Esophagus muscularis mucosa (tissue), 4 donors: Measurements from ENCODE around the gene PTGES3L. TPM values are rescaled to one million over a fixed set of nuclear protein-coding genes. Genes with fewer than 3 reads are reported as not detected.
A peak's percentile ranks its signal among the peaks of the same experiment; 100 is the strongest.

Experiments
- DNase-seq: peaks from one replicate; pipeline ENCODE4 v3.0.0-alpha.2; 2017; ENCODE audit errors: extremely low spot score
- H3K27ac ChIP-seq, 4 donors: fragments of 200-600 bp; sonication (generic); replicated peaks in 1 of 4; 1 replicate in 3 of 4; 2 replicates in 1 of 4; pipeline ENCODE4 v1.5.1; 2016 to 2019; ENCODE audit warnings: mild to moderate bottlenecking in 1 of 4
- H3K27me3 ChIP-seq, 4 donors: fragments of 200-600 bp; sonication (generic); one replicate each; pipeline versions ENCODE4 v1.5.1 to v1.6.0; 2016 to 2019
- H3K36me3 ChIP-seq, 4 donors: fragments of 200-600 bp; sonication (generic); one replicate each; pipeline ENCODE4 v1.5.1; 2016 to 2019
- H3K4me1 ChIP-seq, 4 donors: fragments of 200-600 bp; sonication (generic); one replicate each; pipeline ENCODE4 v1.5.1; 2016 to 2019
- H3K4me3 ChIP-seq, 4 donors: fragments of 200-600 bp; sonication (generic); 1 replicate in 2 of 4; 2 replicates in 2 of 4; pipeline ENCODE4 v1.5.1; 2016 to 2019; ENCODE audit warnings: mild to moderate bottlenecking in 4 of 4, moderate library complexity in 1 of 4
- H3K9me3 ChIP-seq, 4 donors: fragments of 200-600 bp; sonication (generic); 1 replicate in 3 of 4; 2 replicates in 1 of 4; pipeline ENCODE4 v1.5.1; 2016 to 2019
- CTCF ChIP-seq, 3 experiments: fragments of 200-600 bp in 2 of 3; fragments of 450-650 bp in 1 of 3; sonication (generic) in 2 of 3; IDR thresholded peaks; one replicate each; pipeline ENCODE4 v1.5.1; 2017 to 2019; ENCODE audit warnings: antibody characterized with exemption in 3 of 3, mild to moderate bottlenecking in 2 of 3, moderate library complexity in 1 of 3
- EP300 ChIP-seq: sonication (generic); formaldehyde crosslinking; IDR thresholded peaks from one replicate; pipeline ENCODE4 v1.6.1; 2017; ENCODE audit warnings: antibody characterized with exemption
- POLR2A ChIP-seq: fragments of 450-650 bp; IDR thresholded peaks from one replicate; pipeline ENCODE4 v1.6.1; 2017; ENCODE audit warnings: antibody characterized with exemption, moderate library complexity, mild to moderate bottlenecking, low read depth
- POLR2AphosphoS5 ChIP-seq, 2 donors: sonication (generic); formaldehyde crosslinking; IDR thresholded peaks; one replicate each; pipeline ENCODE4 v1.6.1; 2017; ENCODE audit warnings: antibody characterized with exemption in 2 of 2
- WGBS: methylation state at CpG from one replicate; pipeline ENCODE4 v1.1.5; 2018; 5-methylcytosine and 5-hydroxymethylcytosine counted together
- intact Hi-C: fragments of 100-400 bp; cut with DNase I; formaldehyde crosslinking; loops from one replicate; pipeline ENCODE4 v1.15.1; 2023
- total RNA-seq, 4 donors: library from RNA; depleted of rRNA; stranded (reverse); fragments of >200 nt; gene quantifications; one replicate each; pipeline versions ENCODE4 v1.1.0 to v1.2.1, GENCODE V29; 2016

Gene PTGES3L
- total RNA-seq, 4 donors from 2014 or later, result 7.8 to 18.3 (median 13.1) TPM

DNA sequence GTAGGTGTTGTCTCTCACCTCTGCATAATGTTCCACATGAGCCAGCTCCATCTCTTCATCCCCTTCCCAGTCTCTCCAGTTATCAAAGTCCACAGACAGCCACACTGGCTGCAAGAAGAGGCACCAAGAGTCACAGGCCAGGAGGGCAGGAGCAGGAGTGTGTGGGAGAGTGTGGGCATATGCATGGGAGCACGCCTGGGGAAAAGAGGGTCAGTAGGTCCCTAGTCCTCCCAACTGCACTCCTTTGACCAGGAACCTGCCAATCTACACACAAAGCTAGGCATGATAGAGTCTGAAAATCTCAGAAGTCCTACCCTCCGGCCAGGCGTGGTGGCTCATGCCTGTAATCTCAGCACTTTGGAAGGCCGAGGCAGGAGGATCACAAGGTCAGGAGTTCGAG lies 8.3 kb downstream of the PTGES3L start:
- 94% methylated on average over 4 of the region's 5 CpGs for WGBS
- intact Hi-C loops, result no loop called here
- peaks cover 0 to 7% (median 0%) of the 10 kb centered on the region in 4 donors for H3K36me3 ChIP-seq
- H3K4me1 ChIP-seq, result no peaks in the 10 kb centered on the region
- DNase-seq, result no peak
- H3K4me3 ChIP-seq, result no peak overlapping the region
- no peaks in the 10 kb centered on the region for H3K9me3 ChIP-seq
- no peaks in the 10 kb centered on the region for H3K27me3 ChIP-seq
- no peak overlapping the region for H3K27ac ChIP-seq
- TF ChIP-seq POLR2AphosphoS5 (IDR thresholded peaks at IDR 0.05) (no peak), CTCF (IDR thresholded peaks at IDR 0.05) (no peak), EP300 (no peak), POLR2A (no peak)

- Histone ChIP-seq H3K27me3 (no peaks in the 10 kb centered on the region), H3K4me3 (no peak overlapping the region), H3K27ac (no peak overlapping the region), H3K9me3 (no peaks in the 10 kb centered on the region), H3K36me3 (peaks cover 0 to 7% (median 0%) of the 10 kb centered on the region in 4 donors), H3K4me1 (peaks cover 0 to 5% (median 4%) of the 10 kb centered on the region in 4 donors)
- TF ChIP-seq EP300 (no peak), CTCF (IDR thresholded peaks at IDR 0.05) (no peak), POLR2AphosphoS5 (IDR thresholded peaks at IDR 0.05) (no peak), POLR2A (no peak)
- intact Hi-C loops, result no loop called here
- no peak for DNase-seq
- 54% methylated on average over 5 of the region's 5 CpGs for WGBS
Measured at GRCh38 chr17:42969001-42969581, 10.8 kb downstream of the PTGES3L start.

DNA sequence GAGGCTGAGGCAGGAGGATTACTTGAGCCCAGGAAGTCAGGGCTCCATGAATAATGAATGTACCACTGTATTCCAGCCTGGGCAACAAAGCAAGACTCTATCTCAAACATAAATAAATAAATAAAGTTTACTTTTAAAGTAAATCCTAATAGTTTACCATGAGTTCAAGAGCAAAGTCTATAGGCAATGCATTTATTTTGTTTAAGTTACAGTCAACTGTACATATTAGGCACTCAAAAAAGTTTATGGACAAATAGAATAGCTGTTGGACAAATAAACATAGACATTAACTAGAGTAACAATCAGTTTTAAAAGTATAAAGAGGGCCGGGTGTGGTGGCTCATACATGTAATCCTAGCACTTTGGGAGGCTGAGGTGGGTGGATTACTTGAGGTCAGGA lies 12.0 kb downstream of the PTGES3L start:
- H3K4me3 ChIP-seq, result no peak overlapping the region
- intact Hi-C loops, result no loop called here
- no peaks in the 10 kb centered on the region for H3K9me3 ChIP-seq
- 93% methylated on average over 1 of the region's 1 CpG for WGBS
- DNase-seq, result no peak
- no peak overlapping the region for H3K27ac ChIP-seq
- no peaks in the 10 kb centered on the region for H3K27me3 ChIP-seq
- peaks cover 6 to 17% (median 15%) of the 10 kb centered on the region in 4 donors for H3K4me1 ChIP-seq
- TF ChIP-seq POLR2AphosphoS5 (IDR thresholded peaks at IDR 0.05) (no peak), EP300 (no peak), CTCF (IDR thresholded peaks at IDR 0.05) (no peak), POLR2A (no peak)
- H3K36me3 ChIP-seq, result peaks cover 0 to 7% (median under 1%) of the 10 kb centered on the region in 4 donors

DNA sequence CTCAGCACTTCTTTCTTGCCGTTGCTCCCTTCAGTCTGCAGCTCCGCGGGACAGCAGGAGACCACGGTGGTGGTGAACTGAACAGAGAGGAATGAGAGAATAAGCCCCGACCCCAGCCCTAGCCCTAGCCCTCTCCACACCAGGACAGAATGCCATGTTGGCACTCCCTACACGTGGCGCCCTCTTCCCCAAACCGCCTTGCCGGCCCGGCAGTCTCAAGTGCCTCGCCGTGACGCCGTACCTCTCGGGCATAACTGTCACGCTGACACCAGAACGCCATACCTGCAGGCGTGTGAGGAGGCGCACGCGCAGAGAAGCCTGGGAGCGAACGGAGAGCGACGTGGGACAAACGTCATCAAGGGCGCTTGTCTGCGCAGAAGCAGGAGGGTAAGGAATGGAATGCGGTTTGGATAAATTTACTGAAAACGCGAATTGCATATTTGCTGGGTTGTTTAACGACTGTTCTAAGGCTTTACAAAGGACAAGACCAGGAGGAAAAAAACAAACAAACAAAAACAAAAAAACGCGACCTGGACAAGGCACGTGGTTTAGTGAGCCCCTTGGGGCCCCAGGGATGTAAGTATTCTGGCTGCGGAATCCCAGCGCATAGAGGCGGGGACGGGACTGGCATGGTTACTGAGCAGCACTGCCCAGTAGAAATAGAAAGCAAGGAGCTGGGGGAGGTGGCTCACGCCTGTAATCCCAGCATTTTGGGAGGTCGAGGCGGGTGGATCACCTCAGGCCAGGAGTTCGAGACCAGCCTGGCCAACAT lies 15.5 kb downstream of the PTGES3L start, which contains the start of gene AARSD1:
TSS of gene AARSD1 (minus strand) at position 294 of the 772 bp plus-strand sequence. CDS start at position 280, 14 bp downstream.
- TF ChIP-seq POLR2A, result peak; percentile 72
- peak in 1 of 3 experiments; percentile 30 for TF ChIP-seq CTCF (IDR thresholded peaks at IDR 0.05)
- TF ChIP-seq POLR2AphosphoS5 (IDR thresholded peaks at IDR 0.05), result peak; percentile 98 to 100
- no peak for TF ChIP-seq EP300
- H3K27ac ChIP-seq, result peak within 1 kb of the TSS; percentile 84 to 89 (median 86)
- peaks cover 29 to 37% (median 33%) of the 10 kb centered on the region in 4 donors for H3K36me3 ChIP-seq
- peaks cover 6 to 21% (median 18%) of the 10 kb centered on the region in 4 donors for H3K4me1 ChIP-seq
- H3K9me3 ChIP-seq, result no peaks in the 10 kb centered on the region
- H3K27me3 ChIP-seq, result no peaks in the 10 kb centered on the region
- WGBS, result 1% methylated on average over 42 of the region's 43 CpGs
- intact Hi-C loops, result no loop called here
- H3K4me3 ChIP-seq, result peak within 1 kb of the TSS; percentile 64 to 73 (median 65)
- DNase-seq, result peak; percentile 94
